Fibroblast of lung (primary cell): ENCODE data around the gene IL17RA.

Source experiments
- CTCF ChIP-seq, 2 donors: IDR thresholded peaks in 1 of 2; conservative IDR thresholded peaks in 1 of 2; 1 replicate in 1 of 2; 2 replicates in 1 of 2; pipeline ENCODE4 v1.5.1; 2011 to 2012; ENCODE audit warnings: low read length in 2 of 2, control low read depth in 1 of 2, inconsistent platforms in 1 of 2, low read depth in 1 of 2, mild to moderate bottlenecking in 1 of 2
- EZH2 ChIP-seq: IDR thresholded peaks from 2 replicates; pipeline ENCODE4 v1.5.1; 2012; ENCODE audit warnings: low read length, control low read depth, mild to moderate bottlenecking; ENCODE audit errors: missing control alignments

DNA sequence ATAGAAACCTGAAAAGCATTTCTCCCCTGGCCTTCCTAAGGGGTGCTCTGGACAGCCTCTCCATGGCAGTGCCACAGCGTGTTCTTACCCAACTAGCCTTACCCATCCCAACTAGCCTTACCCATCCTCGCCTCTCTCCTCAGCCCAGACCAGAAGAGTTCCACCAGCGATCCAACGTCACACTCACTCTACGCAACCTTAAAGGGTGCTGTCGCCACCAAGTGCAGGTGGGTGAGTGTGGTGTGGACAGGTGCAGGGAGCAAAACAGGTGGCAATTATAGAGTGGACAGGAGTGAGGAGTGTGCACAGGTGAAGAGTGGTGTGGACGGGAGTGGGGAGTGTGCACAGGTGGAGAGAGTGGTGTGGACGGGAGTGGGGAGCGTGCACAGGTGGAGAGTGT is 18.6 kb downstream of the IL17RA start:
- no peak for TF ChIP-seq CTCF (conservative IDR thresholded peaks at IDR 0.05 in 1 of 2, IDR thresholded peaks at IDR 0.05 in 1 of 2; ENCODE audit: low read depth in 1 of 2, low read length in 2 of 2)
- no peak for TF ChIP-seq EZH2
